GM10847 (cell line): ENCODE results near the gene GPR15LG.
A peak's percentile ranks its signal among the peaks of the same experiment; 100 is the strongest.

Experiments used
- POLR2A ChIP-seq: IDR thresholded peaks from 2 replicates; pipeline ENCODE4 v1.6.1; 2011; ENCODE audit not compliant: insufficient read length; ENCODE audit errors: extremely low read depth

Gene GPR15LG

GRCh38 chr10:84173501-84173929 lies at the start of gene GPR15LG:
Gene GPR15LG, plus strand, starts transcription at chr10:84173801. Its CDS starts 51 bp downstream, at chr10:84173852.
- TF ChIP-seq POLR2A, result no peak

- no peak for TF ChIP-seq POLR2A
Measured at GRCh38 chr10:84126785-84127167, 46.8 kb upstream of the GPR15LG start.

DNA sequence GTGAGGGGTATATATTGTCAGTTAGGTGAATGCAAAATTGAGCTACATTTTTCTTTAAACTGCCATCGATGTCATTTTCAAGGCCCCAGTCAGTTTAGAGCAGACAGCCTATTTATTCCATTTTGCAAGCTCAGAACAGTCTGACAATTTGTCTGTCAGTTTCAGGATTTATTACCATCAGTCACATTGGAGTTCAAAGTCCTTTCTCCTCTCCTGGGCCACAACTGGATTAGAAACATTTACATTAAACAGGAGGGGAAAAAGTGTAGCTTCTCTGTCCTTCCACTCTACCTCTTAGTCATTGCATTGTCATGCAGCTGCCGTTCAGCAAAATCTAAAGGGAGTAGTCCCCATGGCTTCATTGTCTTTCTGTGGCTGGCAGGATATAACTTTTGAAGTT lies 37.8 kb upstream of the GPR15LG start:
- TF ChIP-seq POLR2A, result no peak

DNA sequence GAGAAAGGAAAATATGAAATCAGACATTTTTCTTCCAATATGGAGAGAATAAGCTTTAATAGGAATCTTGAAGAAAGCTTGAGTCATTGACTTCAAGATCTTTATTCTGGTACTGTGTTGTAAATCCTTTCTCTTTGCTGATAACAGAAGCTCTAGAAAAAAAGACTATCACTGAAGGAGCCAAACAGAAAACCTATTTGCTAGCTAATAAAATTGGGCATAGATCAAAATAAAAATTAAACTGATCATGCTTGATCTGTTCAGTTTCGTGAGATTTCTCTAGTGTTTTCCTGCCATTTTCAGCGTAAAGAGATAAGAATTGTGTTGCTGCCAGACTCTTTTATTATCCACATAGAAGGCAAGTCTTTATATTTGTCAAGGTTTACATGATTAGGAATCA lies 35.8 kb upstream of the GPR15LG start:
- TF ChIP-seq POLR2A, result no peak

- no peak for TF ChIP-seq POLR2A
Measured at GRCh38 chr10:84138478-84139125, 35.0 kb upstream of the GPR15LG start.

GRCh38 chr10:84139126-84140035 lies 34.2 kb upstream of the GPR15LG start, which contains the start of gene GHITM:
Gene GHITM, plus strand, starts transcription at chr10:84139509. Its CDS starts 1,992 bp downstream, at chr10:84141501.
- peak; percentile 73 for TF ChIP-seq POLR2A

DNA sequence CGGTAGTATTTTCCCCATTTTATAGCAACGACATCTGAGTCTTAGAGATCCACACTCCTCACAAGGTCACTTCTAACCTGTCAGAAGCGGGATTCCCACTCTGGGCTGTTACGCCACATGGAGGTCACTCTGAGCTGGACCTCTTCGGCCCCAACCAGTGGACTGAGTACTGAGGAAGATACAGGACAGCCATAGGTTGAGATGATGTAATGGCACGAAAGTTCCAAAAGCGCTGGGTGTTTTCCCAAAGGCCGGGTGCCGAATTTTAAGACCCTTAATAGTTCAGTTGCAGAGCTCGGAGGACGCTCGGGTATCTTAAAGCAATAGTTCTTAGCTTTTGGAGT lies 33.6 kb upstream of the GPR15LG start:
- TF ChIP-seq POLR2A, result no peak

DNA sequence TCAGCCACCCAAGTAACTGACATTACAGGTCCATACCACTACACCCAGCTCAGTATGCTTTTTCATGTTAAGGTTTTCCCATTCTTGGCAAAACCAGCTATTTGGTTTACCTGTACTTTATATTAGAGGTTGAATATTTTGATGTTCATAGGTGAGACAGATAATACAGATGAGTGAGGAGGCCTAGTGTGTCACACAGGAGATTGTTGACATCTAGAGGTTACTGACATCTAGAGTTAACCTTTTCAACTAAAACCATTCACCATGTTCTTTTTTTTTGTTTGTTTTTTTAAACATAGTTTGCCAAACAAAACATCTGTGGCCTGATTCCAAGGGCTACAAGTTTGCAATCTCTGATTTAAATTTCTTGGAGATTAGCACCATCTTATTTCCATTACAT lies 26.3 kb upstream of the GPR15LG start:
- no peak for TF ChIP-seq POLR2A

- no peak for TF ChIP-seq POLR2A
Measured at GRCh38 chr10:84149854-84150253, 23.7 kb upstream of the GPR15LG start.

DNA sequence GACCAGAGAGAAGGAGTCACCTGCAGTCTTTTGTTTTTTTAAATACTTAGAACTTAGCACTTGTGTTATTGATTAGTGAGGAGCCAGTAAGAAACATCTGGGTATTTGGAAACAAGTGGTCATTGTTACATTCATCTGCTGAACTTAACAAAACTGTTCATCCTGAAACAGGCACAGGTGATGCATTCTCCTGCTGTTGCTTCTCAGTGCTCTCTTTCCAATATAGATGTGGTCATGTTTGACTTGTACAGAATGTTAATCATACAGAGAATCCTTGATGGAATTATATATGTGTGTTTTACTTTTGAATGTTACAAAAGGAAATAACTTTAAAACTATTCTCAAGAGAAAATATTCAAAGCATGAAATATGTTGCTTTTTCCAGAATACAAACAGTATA lies 20.8 kb upstream of the GPR15LG start:
- TF ChIP-seq POLR2A, result no peak

GRCh38 chr10:84155521-84155920 lies 18.1 kb upstream of the GPR15LG start:
- no peak for TF ChIP-seq POLR2A

DNA sequence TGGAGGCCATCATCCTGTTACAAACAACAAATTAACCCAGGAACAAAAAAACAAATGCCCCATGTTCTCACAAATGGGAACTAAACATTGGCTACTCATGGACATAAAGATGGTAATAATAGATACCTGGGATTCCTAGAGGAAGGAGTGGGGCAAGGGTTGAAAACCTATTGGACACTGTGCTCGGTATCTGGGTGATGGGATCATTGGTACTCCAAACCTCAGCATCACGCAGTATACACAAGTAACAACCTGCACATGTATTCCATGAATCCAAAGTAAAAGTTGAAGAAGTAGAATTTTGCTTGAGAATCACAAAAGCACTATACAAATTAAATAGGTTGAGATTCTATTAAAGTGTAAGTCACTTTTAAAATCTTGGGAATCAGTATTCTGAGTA lies 17.6 kb upstream of the GPR15LG start:
- no peak for TF ChIP-seq POLR2A

DNA sequence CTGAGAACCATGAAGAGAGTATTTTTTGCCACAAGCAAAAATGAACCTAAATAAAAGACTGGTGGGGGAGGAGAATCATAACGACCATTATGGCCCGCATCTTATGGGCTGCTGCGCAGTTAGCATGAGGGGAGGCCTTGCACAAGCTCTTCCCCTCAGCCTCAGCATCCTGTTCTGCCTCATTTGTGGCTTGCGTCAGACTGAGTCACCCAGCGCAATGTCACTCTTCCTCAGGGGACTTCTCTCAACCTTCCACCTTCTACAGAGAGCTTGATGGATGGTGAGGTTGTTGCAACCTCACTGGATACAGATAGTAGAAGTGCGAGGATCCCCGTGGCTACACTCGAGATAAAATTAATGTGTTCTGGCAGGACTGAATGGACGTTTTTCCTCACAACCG lies 16.8 kb upstream of the GPR15LG start:
- no peak for TF ChIP-seq POLR2A

DNA sequence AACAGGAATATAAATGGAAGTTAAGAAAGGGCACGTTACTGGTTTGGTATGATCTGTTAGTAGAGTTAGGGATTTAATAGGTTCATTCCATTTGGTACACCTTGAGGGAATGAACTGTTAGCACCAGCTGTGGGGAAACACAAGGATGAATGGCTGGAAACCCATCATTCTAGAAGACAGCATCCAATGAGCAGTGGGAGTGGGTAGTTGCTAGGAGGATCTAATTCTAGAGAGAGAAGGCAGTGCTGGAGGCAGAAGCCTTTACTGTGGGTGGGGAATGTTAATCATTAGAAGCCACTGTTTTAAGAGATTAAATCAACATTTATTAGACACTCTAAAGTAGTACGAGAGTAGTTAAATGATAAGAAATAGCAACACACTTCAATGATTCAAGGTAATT lies 15.5 kb upstream of the GPR15LG start:
- TF ChIP-seq POLR2A, result no peak

GRCh38 chr10:84158550-84158949 lies 15.1 kb upstream of the GPR15LG start:
- TF ChIP-seq POLR2A, result no peak

GRCh38 chr10:84159076-84159685 lies 14.4 kb upstream of the GPR15LG start:
- TF ChIP-seq POLR2A, result no peak
